Measurements from ENCODE around the gene TRAPPC8.
"Not testable (repeated sequence)": the region's sequence is repeated elsewhere in the genome, so short reads cannot be mapped to it uniquely, and the experiment has no call there.

Gene TRAPPC8

GRCh38 chr18:31821545-31822171, 121.3 kb downstream of the TRAPPC8 start:
- no peak for TF ChIP-seq CTCF (IDR thresholded peaks at IDR 0.05; ENCODE audit: low read depth, low read length)
- no peak overlapping the region for H3K4me3 ChIP-seq (ENCODE audit: low read depth, low read length)

GRCh38 chr18:31819925-31820229, 123.1 kb downstream of the TRAPPC8 start:
- TF ChIP-seq CTCF (IDR thresholded peaks at IDR 0.05; ENCODE audit: low read depth, low read length): no peak
- no peak overlapping the region for H3K4me3 ChIP-seq (ENCODE audit: low read depth, low read length)

- no peak overlapping the region for H3K4me3 ChIP-seq (ENCODE audit: low read depth, low read length)
- TF ChIP-seq CTCF (IDR thresholded peaks at IDR 0.05; ENCODE audit: low read depth, low read length): peak; percentile 47; the same call in 1 of the 2 replicates
Measured at GRCh38 chr18:31819106-31819924, 123.6 kb downstream of the TRAPPC8 start.

- no peak for TF ChIP-seq CTCF (IDR thresholded peaks at IDR 0.05; ENCODE audit: low read depth, low read length)
- no peak overlapping the region for H3K4me3 ChIP-seq (ENCODE audit: low read depth, low read length)
Measured at GRCh38 chr18:31814132-31814531, 128.8 kb downstream of the TRAPPC8 start.

GRCh38 chr18:31810336-31811130, 132.4 kb downstream of the TRAPPC8 start:
- H3K4me3 ChIP-seq (ENCODE audit: low read depth, low read length): not testable (repeated sequence)

- not testable (repeated sequence) for H3K4me3 ChIP-seq (ENCODE audit: low read depth, low read length)
Measured at GRCh38 chr18:31809049-31809448, 133.9 kb downstream of the TRAPPC8 start.

- H3K4me3 ChIP-seq (ENCODE audit: low read depth, low read length): no peak overlapping the region
- no peak for TF ChIP-seq CTCF (IDR thresholded peaks at IDR 0.05; ENCODE audit: low read depth, low read length)
Measured at GRCh38 chr18:31801078-31801477, 141.8 kb downstream of the TRAPPC8 start.

GRCh38 chr18:31799257-31799656, 143.7 kb downstream of the TRAPPC8 start:
- not testable (repeated sequence) for H3K4me3 ChIP-seq (ENCODE audit: low read depth, low read length)

Data from WI38 (cell line).